CD4-positive, alpha-beta T cell (primary cell): ENCODE results near the gene PSPH. TPM values are rescaled to one million over a fixed set of nuclear protein-coding genes. Genes with fewer than 3 reads are reported as not detected.

ENCODE experiments used
- ATAC-seq: fragments of 200-7000 bp; cut with Tn5 transposase; one replicate; pipeline ENCODE4 v1.10.0; 2022; ENCODE audit warnings: mild to moderate bottlenecking; ENCODE audit not compliant: poor library complexity
- CTCF ChIA-PET: fragments of 350-600 bp; sonication (Branson Sonifier 250); formaldehyde crosslinking; loops from one replicate; lab custom pipeline; 2021; ENCODE audit warnings: antibody characterized with exemption, inconsistent platforms; lab: Charles Lee
- POLR2A ChIA-PET: fragments of 350-600 bp; sonication (Branson Sonifier 250); formaldehyde crosslinking; loops from one replicate; lab custom pipeline; 2021; ENCODE audit warnings: antibody characterized with exemption, inconsistent platforms; lab: Charles Lee
- DNase-seq, 14 experiments: peaks; one replicate each; pipeline ENCODE4 v3.0.0-alpha.2; 2013 to 2020; ENCODE audit warnings: mixed read lengths in 2 of 14
- H3K27ac ChIP-seq, 2 donors: one replicate each; pipeline versions ENCODE4 v1.5.1 to v1.7.0; 2013; ENCODE audit warnings: low read length in 2 of 2, low read depth in 1 of 2, mild to moderate bottlenecking in 1 of 2
- H3K27me3 ChIP-seq, 2 experiments: 1 replicate in 1 of 2; 2 replicates in 1 of 2; pipeline versions ENCODE4 v1.6.1 to v1.7.0; 2013; ENCODE audit warnings: low read length in 2 of 2, control low read depth in 1 of 2, mild to moderate bottlenecking in 1 of 2, moderate library complexity in 1 of 2; ENCODE audit not compliant: insufficient read depth in 2 of 2, control insufficient read depth in 1 of 2
- H3K36me3 ChIP-seq: one replicate; pipeline ENCODE4 v1.6.1; 2013; ENCODE audit warnings: low read length, control low read depth; ENCODE audit not compliant: insufficient read depth
- H3K4me1 ChIP-seq: one replicate; pipeline ENCODE4 v1.6.1; 2013; ENCODE audit warnings: low read length, control low read depth; ENCODE audit not compliant: insufficient read depth
- H3K4me3 ChIP-seq: one replicate; pipeline ENCODE4 v1.5.1; 2013; ENCODE audit warnings: mild to moderate bottlenecking, low read length, moderate library complexity
- H3K9me3 ChIP-seq, 2 experiments: 1 replicate in 1 of 2; 2 replicates in 1 of 2; pipeline versions ENCODE4 v1.6.1 to v1.7.0; 2013; ENCODE audit warnings: low read length in 2 of 2, mild to moderate bottlenecking in 2 of 2, control low read depth in 1 of 2, moderate library complexity in 1 of 2; ENCODE audit not compliant: control insufficient read depth in 1 of 2, insufficient read depth in 1 of 2
- H3K27ac Mint-ChIP-seq: one replicate; pipeline ENCODE4 v1.8.0; 2020; ENCODE audit warnings: mixed read lengths
- H3K27me3 Mint-ChIP-seq: one replicate; pipeline ENCODE4 v1.8.0; 2021; ENCODE audit warnings: mixed read lengths
- H3K36me3 Mint-ChIP-seq: one replicate; pipeline ENCODE4 v1.8.0; 2021; ENCODE audit warnings: low read depth, mixed read lengths
- H3K4me1 Mint-ChIP-seq: one replicate; pipeline ENCODE4 v1.8.0; 2021; ENCODE audit warnings: low read depth, mixed read lengths
- H3K4me3 Mint-ChIP-seq: one replicate; pipeline ENCODE4 v1.8.0; 2020; ENCODE audit warnings: mild to moderate bottlenecking, mixed read lengths
- H3K9me3 Mint-ChIP-seq: one replicate; pipeline ENCODE4 v1.8.0; 2020; ENCODE audit warnings: mixed read lengths
- CTCF ChIP-seq: fragments of 200-600 bp; IDR thresholded peaks from one replicate; pipeline ENCODE4 v1.8.0; 2022; ENCODE audit warnings: antibody characterized with exemption, mild to moderate bottlenecking
- intact Hi-C, 2 experiments: fragments of 100-400 bp; cut with DNase I in 1 of 2; cut with micrococcal nuclease in 1 of 2; formaldehyde crosslinking; loops; one replicate each; pipeline versions ENCODE4 v1.15.1 to v1.9.0; 2023 to 2025; cut with DNase I, micrococcal nuclease
- total RNA-seq, 174 experiments: library from RNA in 2 of 174; stranded (reverse) in 2 of 174; gene quantifications; one replicate each; pipeline ENCODE4 v1.2.3 and lab custom pipeline; 2021 to 2026

The PSPH gene
- total RNA-seq, 2 experiments from 2014 or later, result 1.2 to 1.9 TPM

- no peak overlapping the region for H3K4me3 Mint-ChIP-seq
- Histone ChIP-seq H3K27me3 (no peaks in the 10 kb centered on the region), H3K9me3 (no peaks in the 10 kb centered on the region), H3K4me1 (peaks cover 3% of the 10 kb centered on the region), H3K4me3 (no peak overlapping the region), H3K27ac (no peak overlapping the region), H3K36me3 (peaks cover 38% of the 10 kb centered on the region)
- H3K27me3 Mint-ChIP-seq, result no peaks in the 10 kb centered on the region
- TF ChIP-seq CTCF, result no peak
- intact Hi-C loops, result no loop called here
- POLR2A ChIA-PET, result no interaction called here
- peaks cover 49% of the 10 kb centered on the region for H3K36me3 Mint-ChIP-seq
- ATAC-seq, result no peak
- H3K27ac Mint-ChIP-seq, result no peak overlapping the region
- no peak for DNase-seq
- H3K9me3 Mint-ChIP-seq, result no peaks in the 10 kb centered on the region
- H3K4me1 Mint-ChIP-seq, result no peaks in the 10 kb centered on the region
- CTCF ChIA-PET, result no interaction called here
Observed at GRCh38 chr7:56079450-56080185, 28.4 kb upstream of the PSPH start.

- intact Hi-C loops, result no loop called here
- ATAC-seq, result no peak
- peaks cover 46% of the 10 kb centered on the region for H3K36me3 ChIP-seq
- H3K27ac ChIP-seq, result no peak overlapping the region
- ChIA-PET CTCF (no interaction called here), POLR2A (interaction anchor here (1.1 kb wide), 1 partner anchor 9 kb away, joined by 3 read pairs; no protein-coding TSS in a partner anchor)
- no peak for TF ChIP-seq CTCF
- peaks cover 10% of the 10 kb centered on the region for H3K4me1 ChIP-seq
- Mint-ChIP-seq H3K4me1 (peaks cover 6% of the 10 kb centered on the region), H3K36me3 (peaks cover 55% of the 10 kb centered on the region), H3K27me3 (no peaks in the 10 kb centered on the region), H3K27ac (no peak overlapping the region), H3K4me3 (no peak overlapping the region), H3K9me3 (no peaks in the 10 kb centered on the region)
- H3K4me3 ChIP-seq, result no peak overlapping the region
- no peaks in the 10 kb centered on the region for H3K27me3 ChIP-seq
- no peak for DNase-seq
- H3K9me3 ChIP-seq, result no peaks in the 10 kb centered on the region
Observed at GRCh38 chr7:56078196-56078595, 27.0 kb upstream of the PSPH start.

- peaks cover 60% of the 10 kb centered on the region for H3K36me3 Mint-ChIP-seq
- no peaks in the 10 kb centered on the region for H3K27me3 ChIP-seq
- no peaks in the 10 kb centered on the region for H3K27me3 Mint-ChIP-seq
- DNase-seq (no peak), ATAC-seq (no peak)
- peaks cover 51% of the 10 kb centered on the region for H3K36me3 ChIP-seq
- H3K9me3 Mint-ChIP-seq, result no peaks in the 10 kb centered on the region
- intact Hi-C loops, result no loop called here
- peaks cover 10% of the 10 kb centered on the region for H3K4me1 ChIP-seq
- no peak overlapping the region for H3K4me3 Mint-ChIP-seq
- no peak overlapping the region for H3K27ac ChIP-seq
- H3K9me3 ChIP-seq, result no peaks in the 10 kb centered on the region
- CTCF ChIA-PET, result no interaction called here
- peaks cover 6% of the 10 kb centered on the region for H3K4me1 Mint-ChIP-seq
- POLR2A ChIA-PET, result no interaction called here
- no peak overlapping the region for H3K27ac Mint-ChIP-seq
- H3K4me3 ChIP-seq, result no peak overlapping the region
- TF ChIP-seq CTCF, result no peak
Observed at GRCh38 chr7:56077681-56078080, 26.4 kb upstream of the PSPH start.
